Activated gamma-delta T cell treated with Interleukin-2 at 50 U/mL for 16 hours (primary cell): Measurements from ENCODE around the gene HMGB4.

ENCODE experiments used
- DNase-seq: peaks from one replicate; pipeline ENCODE4 v3.0.0-alpha.2; 2020

Gene HMGB4

GRCh38 chr1:33863779-33864178, at the start of gene HMGB4:
Gene HMGB4 (plus strand): TSS chr1:33864079. CDS start chr1:33864192, 113 bp downstream.
- no peak for DNase-seq

DNA sequence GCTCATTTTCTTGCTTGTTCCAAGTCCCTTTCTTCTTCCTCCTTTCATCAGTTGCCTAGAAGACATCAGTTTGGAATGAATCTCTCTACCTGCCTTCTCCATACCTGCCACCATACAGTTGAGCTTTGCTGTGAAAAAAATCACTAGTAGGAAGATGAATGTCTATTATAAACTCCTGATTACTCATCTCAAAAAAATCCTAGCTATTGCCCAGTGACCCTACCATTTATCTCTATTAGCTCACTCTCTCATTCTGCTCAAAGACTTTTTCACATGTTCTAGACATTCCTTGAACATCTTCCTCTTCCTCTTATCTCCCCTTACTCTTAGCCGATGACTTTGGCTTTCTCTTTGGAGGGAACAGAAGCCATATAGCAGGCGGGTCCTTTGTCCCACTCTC, 49.7 kb upstream of the HMGB4 start:
- no peak for DNase-seq

- no peak for DNase-seq
Measured at GRCh38 chr1:33815061-33815460, 48.8 kb upstream of the HMGB4 start.

DNA sequence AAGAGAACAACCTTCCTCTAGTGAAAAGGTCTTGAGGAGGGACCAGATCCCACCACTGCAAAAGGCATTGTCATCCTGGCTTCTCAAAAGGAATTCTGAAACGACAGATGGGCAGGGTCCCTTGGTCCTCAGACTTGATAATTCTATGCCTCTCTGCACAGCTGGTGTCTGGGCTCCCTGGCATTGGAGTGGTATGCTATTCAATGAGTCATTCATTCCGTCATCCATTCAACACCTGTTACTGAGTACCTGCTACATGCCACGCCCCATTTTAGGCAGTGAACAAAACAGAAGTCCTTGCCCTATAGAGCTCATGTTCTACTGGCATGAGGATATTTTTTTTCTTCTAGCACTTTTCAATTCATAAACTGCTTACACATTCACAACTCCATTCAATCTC, 45.8 kb upstream of the HMGB4 start:
- DNase-seq = no peak

- no peak for DNase-seq
Measured at GRCh38 chr1:33819290-33819912, 44.5 kb upstream of the HMGB4 start.

- no peak for DNase-seq
Measured at GRCh38 chr1:33819913-33820311, 44.0 kb upstream of the HMGB4 start.

DNA sequence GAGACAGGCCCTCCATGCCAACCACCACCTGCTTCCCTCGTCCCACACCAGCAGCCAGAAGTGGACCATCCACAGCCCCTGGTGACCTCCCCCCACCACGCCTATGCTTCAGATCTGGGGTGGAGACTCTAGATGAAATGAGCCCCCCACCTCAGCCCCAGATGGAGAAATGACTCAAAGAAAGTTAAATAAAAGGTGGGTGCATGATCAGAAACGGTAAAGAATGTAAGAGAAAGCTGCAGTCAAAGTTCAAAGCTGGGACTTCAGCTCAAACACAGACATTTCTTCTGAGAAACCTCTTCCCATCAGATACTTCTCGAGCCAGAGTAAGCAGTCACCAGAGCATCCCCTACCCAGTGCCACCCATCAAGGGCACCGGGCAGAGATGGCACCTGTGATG, 43.1 kb upstream of the HMGB4 start:
- DNase-seq = no peak

GRCh38 chr1:33821291-33821690, 42.6 kb upstream of the HMGB4 start:
- DNase-seq = no peak

- DNase-seq = no peak
Measured at GRCh38 chr1:33822396-33822795, 41.5 kb upstream of the HMGB4 start.

GRCh38 chr1:33823401-33823800, 40.5 kb upstream of the HMGB4 start:
- DNase-seq = no peak

DNA sequence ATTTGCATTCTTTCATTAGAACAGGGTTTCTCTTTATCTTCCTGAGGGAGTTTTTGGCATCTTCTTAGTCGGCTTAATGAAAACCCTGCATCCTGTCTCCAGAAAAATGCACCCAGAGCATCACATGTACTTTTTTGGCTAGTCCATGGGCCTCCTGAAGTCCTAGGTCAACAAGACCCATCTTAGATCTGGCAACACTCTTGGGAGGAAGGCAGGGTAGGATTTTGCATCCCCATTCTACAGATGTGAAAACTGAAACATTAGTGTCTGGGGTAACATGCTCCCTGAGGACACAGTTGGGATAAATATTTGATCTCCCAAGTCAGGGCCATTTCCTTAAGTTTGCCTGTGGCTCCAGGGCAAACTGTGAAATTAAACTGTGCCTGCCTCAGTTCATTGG, 40.0 kb upstream of the HMGB4 start:
- no peak for DNase-seq

DNA sequence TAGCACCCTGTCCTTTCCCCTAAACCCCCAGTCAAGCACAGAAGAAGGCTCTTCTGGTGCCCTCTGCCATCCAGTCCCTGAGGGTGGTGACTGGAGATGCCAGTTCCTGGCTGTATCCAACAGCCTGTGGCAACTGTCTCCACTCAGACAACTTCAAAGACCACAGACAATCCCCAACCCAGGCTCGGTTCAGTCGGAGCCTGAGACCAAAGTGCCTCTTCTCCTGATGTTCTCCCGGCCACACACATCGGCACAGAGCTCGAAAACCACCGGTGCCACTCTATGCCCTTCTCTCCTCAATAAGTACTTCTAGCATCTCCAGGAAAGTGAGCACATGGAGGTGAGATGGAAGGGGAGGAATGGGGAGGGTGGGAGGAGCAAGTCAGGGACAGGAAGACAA, 39.6 kb upstream of the HMGB4 start:
- DNase-seq = no peak

DNA sequence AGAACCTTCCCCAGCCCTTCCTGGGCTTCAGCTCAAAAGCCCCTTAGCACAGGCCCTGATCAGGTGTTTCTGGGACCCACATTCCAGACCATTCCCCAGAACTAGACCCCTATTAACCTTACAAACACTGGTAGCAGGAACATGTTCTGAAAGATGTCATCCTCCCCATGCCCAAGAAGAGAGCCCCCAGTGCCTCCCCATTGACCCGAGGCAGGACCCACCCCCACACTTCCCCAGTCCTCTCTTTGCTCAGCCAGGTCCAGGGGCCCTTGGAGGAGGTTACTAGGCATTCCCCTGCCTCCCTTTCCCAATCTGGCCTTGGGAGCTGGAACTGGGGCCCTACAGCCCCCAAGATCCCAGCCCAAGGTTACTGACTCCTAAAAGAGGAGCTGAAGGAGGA, 38.9 kb upstream of the HMGB4 start:
- DNase-seq = no peak

DNA sequence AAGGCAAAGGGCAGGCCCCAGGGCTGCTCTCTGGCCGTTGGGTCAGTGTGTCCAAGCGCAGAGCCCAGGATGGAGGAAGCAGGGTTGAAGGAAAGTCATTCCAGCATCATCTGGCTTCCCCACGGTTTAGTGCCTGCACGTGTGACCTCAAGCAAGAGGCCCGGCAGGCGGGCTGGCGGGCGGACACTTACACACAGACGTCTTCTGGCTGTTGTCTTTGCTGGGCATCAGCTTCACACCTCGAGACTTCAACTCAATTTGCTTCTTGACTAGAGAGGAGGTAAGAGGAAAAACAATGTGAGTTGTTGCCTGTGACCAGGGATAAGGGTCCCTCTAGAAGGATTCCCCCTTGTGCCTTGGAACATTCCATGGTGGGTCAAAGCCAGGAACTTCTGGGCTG, 38.4 kb upstream of the HMGB4 start:
- no peak for DNase-seq

- no peak for DNase-seq
Measured at GRCh38 chr1:33826311-33826710, 37.6 kb upstream of the HMGB4 start.

GRCh38 chr1:33826711-33827110, 37.2 kb upstream of the HMGB4 start:
- DNase-seq = no peak

DNA sequence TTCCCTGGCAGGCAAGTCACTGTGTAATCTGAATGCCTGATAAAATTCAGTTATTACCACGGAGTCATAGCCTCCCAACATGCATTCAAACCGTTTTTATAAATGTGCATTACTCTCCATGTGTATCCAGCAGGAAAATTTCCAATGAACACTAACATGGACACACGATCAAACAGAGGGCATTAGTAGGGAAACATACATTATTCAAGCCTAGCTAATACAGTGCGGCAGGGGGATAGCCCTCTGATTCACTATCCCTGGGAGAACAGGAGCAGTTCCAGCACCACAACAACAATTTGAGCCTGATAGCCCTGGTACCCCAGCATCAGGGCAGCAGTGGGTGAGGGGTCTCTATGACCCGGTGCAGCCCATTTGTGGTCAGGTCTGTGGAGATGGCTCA, 35.8 kb upstream of the HMGB4 start:
- DNase-seq = no peak

DNA sequence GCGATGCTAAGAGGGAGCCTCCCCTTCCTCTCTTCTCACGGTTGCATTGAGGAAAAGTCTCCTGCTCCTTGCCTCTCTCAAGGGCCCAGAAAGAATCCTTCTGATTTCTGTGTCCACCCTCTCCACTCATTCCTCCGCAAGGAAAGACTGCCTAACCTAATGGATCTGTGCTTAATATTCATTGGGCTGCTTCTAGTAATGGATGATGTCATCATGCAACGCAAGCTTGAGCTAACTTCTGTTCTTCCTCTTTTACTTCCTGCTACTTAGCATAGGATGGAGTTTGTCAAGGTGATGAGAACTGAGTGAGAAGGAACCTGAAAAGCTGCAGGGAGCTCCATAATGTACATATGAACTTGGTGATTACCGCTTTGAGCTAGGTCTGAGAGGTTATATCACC, 35.2 kb upstream of the HMGB4 start:
- no peak for DNase-seq

GRCh38 chr1:33836911-33837310, 27.0 kb upstream of the HMGB4 start:
- no peak for DNase-seq

DNA sequence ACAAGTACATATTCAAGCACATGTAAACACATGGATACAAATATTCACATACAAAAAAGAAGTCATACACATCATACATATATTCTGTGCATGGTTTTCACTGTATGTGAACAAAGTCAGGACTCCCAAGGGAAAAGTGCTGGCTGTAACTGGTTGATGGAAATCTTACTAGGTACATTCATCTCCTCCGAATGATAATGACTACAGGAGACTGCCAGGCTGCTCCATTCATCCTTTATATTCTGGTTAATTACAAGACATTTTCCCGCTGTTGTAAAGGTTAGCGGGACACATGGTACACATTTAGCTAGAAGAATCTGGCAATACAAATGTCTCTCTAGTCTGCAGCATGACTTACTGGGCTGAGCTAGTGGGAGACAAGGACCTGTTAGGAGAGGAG, 26.2 kb upstream of the HMGB4 start:
- no peak for DNase-seq

DNA sequence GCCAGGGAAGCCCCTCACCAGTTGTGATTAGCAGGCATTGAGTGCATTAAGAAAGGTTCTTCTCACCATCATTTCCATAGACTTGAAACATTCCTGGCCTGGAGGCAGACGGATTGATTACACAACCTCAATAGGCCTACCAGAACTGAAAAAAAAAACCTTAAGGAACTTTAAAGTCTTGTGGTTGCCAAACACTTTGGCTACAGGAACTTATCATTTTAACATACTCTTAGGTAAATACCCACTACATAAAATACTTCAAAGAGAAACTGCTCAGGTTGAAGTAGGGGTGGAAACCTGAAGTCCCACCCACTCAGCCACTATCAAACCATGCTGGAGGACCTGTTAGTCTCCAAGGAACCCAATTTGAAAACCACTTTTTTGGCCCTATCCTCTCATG, 22.4 kb upstream of the HMGB4 start:
- DNase-seq = no peak

DNA sequence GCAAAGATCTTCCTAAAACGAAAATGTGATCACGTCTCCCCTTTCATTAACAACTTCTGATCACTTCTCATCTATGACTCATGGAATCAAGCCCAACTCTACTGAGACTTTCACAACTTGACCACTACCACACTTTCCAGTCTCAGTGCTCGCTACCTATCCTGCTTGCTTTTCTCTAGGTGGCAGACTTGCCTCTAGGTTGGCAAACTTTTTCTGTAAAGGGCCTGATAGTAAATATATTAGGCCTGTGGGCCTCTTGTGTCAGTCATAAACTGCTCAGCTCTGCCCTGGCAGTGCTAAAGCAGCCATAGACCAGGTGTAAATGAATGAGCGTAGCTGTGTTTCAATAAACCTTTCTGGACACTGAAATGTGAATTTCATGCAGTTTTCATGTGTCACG, 21.5 kb upstream of the HMGB4 start:
- DNase-seq = no peak

DNA sequence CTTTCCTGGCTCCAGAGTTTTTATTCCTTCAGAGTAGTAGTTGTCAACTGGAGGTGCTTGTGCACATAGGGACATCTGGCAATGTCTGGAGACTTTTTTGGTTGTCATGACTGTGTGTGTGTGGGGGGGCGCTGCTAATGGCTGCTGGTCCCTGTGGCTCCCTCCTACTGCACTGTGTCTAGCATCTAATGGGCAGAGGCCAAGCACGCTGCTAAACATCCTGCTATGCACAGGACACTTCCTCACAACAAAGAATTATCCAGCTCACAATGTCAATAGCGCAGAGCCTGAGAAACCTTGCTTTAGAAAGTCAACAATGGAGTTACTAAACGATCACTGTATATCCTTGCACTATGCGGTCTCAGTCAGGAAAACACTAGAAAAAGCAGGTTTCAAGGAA, 19.7 kb upstream of the HMGB4 start:
- no peak for DNase-seq

DNA sequence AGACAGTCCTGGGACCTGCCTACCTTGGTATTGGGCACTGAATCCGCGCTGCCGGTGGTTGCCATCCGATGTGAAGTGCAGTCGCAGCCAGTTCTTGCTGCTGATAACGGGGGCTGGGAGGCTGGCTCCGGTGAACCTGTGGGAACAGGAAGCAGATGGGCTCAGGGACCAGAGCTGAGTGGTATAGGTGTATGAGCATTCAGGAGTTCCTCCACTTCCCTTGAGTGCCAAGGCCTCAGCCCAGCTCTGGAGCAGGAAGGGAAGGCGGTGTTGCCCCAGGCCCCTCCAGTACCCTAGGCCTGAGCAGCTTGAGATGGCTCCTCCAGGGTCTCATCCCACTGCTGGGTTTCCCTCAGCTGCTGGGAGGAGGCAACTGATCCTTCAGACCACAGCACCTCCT, 17.0 kb upstream of the HMGB4 start:
- no peak for DNase-seq

DNA sequence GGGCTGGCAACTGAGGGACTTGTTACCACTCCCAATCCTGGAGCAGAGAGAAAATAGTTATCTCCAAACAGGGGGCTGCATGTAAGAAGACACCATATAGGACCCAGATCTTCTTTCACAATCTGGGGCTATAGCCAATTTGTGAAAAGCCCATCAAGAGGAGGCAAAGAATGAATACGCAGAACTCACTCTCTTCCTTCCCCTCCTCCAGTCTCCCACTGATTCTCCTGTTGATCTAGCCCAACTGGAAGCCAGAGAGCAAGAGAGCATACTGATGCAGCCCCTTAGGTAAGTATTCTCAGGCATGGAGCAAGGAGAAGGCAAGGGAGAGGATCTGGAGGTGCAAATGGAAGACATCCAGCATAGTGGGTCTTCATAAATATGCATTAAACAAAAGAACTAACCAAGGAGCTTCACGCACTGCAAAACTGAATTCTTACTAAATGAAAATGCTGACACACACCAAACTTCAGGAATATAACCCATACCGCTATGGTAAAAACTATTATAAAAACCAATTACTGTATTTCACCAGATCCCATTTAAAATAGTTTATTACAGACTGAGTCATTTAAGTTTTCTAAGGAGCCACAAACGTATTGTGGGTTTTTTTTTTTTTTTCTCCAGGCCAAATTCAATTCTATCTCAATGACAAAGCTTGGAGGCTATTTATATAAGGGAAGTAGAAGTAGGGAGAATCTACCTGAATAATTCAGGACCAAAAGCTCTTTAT, 15.5 kb upstream of the HMGB4 start:
- DNase-seq = no peak
